ENCODE data around the gene DISP2. TPM values are rescaled to one million over a fixed set of nuclear protein-coding genes. Genes with fewer than 3 reads are reported as not detected.

DISP2 gene
- total and polyA plus RNA-seq, 2 experiments from 2014 or later, result 1.3 to 2.2 TPM

- H4K20me1 ChIP-seq (replicated peaks; ENCODE audit: insufficient read depth), result peaks cover 11% of the 10 kb centered on the region
- ATAC-seq, result no peak
- H2AFZ ChIP-seq, result no peak overlapping the region
- Mint-ChIP-seq H3K4me3 (no peak overlapping the region), H3K27ac (no peak overlapping the region), H3K9me3 (no peaks in the 10 kb centered on the region; the same call in 2 of the 3 replicates), H3K4me1 (peaks cover 16% of the 10 kb centered on the region), H3K27me3 (ENCODE audit: insufficient read depth, low read depth, poor library complexity) (peaks cover 6% of the 10 kb centered on the region), H3K36me3 (ENCODE audit: low read depth) (peaks cover 76% of the 10 kb centered on the region)
- TF ChIP-seq, protein P1, sequence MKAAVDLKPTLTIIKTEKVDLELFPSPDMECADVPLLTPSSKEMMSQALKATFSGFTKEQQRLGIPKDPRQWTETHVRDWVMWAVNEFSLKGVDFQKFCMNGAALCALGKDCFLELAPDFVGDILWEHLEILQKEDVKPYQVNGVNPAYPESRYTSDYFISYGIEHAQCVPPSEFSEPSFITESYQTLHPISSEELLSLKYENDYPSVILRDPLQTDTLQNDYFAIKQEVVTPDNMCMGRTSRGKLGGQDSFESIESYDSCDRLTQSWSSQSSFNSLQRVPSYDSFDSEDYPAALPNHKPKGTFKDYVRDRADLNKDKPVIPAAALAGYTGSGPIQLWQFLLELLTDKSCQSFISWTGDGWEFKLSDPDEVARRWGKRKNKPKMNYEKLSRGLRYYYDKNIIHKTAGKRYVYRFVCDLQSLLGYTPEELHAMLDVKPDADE (IDR thresholded peaks at IDR 0.05), result no peak
- TF ChIP-seq REST (IDR thresholded peaks at IDR 0.05; ENCODE audit: unreplicated experiment) (no peak), JUNB (IDR thresholded peaks at IDR 0.05; ENCODE audit: unreplicated experiment) (no peak), POLR2AphosphoS5 (IDR thresholded peaks at IDR 0.05; ENCODE audit: low read depth) (no peak), CREB1 (CRISPR knock-in tag; IDR thresholded peaks at IDR 0.05; ENCODE audit: low read depth) (no peak), NANOG (IDR thresholded peaks at IDR 0.05; ENCODE audit: borderline replicate concordance) (no peak), ZNF462 (CRISPR knock-in tag; IDR thresholded peaks at IDR 0.05) (no peak)
- peaks cover 64% of the 10 kb centered on the region for H3K36me3 ChIP-seq (ENCODE audit: insufficient read depth)
- 0 out of 2 replicates have a peak, but pooled peaks cover 15% of the 10 kb centered on the region for H3F3A ChIP-seq (replicated peaks; ENCODE audit: low read depth)
- no peaks in the 10 kb centered on the region for H3K9me2 ChIP-seq (ENCODE audit: insufficient read depth)
- no peak for DNase-seq (ENCODE audit: low spot score)
- peaks cover 27% of the 10 kb centered on the region for H3K79me2 ChIP-seq (replicated peaks; ENCODE audit: insufficient read depth)
- peaks cover 9% of the 10 kb centered on the region for H3K4me1 ChIP-seq (ENCODE audit: insufficient read depth)
- H3K4me2 ChIP-seq, result no peak overlapping the region
- H3K4me3 ChIP-seq, result no peak overlapping the region
- no peaks in the 10 kb centered on the region for H3K27me3 ChIP-seq (ENCODE audit: insufficient read depth)
- H3K27ac ChIP-seq (ENCODE audit: low read depth), result no peak overlapping the region
Observed at GRCh38 chr15:40386480-40386879, 28.5 kb downstream of the DISP2 start.

All from GM23338 (cell line).